ENCODE data around the gene MUC4. TPM values are rescaled to one million over a fixed set of nuclear protein-coding genes. Genes with fewer than 3 reads are reported as not detected.
A peak's percentile ranks its signal among the peaks of the same experiment; 100 is the strongest.

Gene MUC4
- total and polyA plus RNA-seq, 9 of the 15 experiments (the other 6 are each of a cell fraction or from before 2014, with no cell fraction given) = under 0.01 to 0.21 (median 0.10) TPM; not detected in 4

DNA sequence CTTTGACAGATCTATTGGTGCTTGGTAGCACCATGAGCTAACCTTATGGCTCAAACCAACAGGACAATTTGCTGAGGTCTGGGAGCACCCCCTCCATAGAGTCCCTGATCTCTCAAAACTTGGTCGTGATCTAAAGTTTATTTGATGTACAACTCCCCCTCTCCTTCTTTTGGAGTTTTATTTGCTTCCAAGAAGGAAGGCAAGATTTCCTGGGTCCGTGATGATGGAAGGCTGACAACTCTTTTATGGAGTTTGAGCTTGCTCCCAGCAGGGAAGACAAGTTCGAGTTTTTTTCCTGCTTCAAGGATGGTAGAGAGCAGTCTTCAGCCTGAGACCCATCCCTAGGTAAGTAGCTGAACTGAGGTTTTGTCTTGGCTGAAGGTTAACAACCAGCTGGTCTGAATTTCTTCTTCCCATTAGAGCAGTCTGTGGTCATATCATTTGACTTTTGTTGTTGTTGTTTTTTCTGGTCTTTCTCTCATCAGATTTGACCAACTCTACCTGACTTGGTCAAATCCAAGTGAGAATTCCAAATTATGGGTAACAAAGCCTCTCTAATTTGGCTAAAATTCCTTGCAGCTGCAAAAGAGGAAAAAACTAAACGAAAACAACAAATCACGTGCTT lies 93.8 kb downstream of the MUC4 start (continued):
- no peak for TF ChIP-seq RNF219 (CRISPR knock-in tag; IDR thresholded peaks at IDR 0.05)
- TF ChIP-seq, protein P1, sequence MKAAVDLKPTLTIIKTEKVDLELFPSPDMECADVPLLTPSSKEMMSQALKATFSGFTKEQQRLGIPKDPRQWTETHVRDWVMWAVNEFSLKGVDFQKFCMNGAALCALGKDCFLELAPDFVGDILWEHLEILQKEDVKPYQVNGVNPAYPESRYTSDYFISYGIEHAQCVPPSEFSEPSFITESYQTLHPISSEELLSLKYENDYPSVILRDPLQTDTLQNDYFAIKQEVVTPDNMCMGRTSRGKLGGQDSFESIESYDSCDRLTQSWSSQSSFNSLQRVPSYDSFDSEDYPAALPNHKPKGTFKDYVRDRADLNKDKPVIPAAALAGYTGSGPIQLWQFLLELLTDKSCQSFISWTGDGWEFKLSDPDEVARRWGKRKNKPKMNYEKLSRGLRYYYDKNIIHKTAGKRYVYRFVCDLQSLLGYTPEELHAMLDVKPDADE (conservative IDR thresholded peaks at IDR 0.05; ENCODE audit: control insufficient read depth, low read depth, low read length) = no peak
- TF ChIP-seq CBX8 (IDR thresholded peaks at IDR 0.05; ENCODE audit: borderline replicate concordance, extremely low read depth, low read depth, low read length, poor library complexity, severe bottlenecking) = peak; percentile 99
- TF ChIP-seq ESRRA (IDR thresholded peaks at IDR 0.05; ENCODE audit: borderline replicate concordance, low read depth) = no peak
- no peak for TF ChIP-seq YY1 (IDR thresholded peaks at IDR 0.05; ENCODE audit: borderline replicate concordance in 1 of 3, control insufficient read depth in 1 of 3, extremely low read depth in 1 of 3, insufficient read depth in 3 of 3, insufficient read length in 1 of 3, insufficient replicate concordance in 2 of 3, low read depth in 1 of 3, low read length in 2 of 3)
- no peak for TF ChIP-seq ETV6 (IDR thresholded peaks at IDR 0.05; ENCODE audit: borderline replicate concordance in 1 of 2, low read depth in 2 of 2, low read length in 1 of 2)
- no peak for TF ChIP-seq ETV6 (CRISPR knock-in tag; IDR thresholded peaks at IDR 0.05; ENCODE audit: borderline replicate concordance)
- TF ChIP-seq FOXP1 (CRISPR knock-in tag; IDR thresholded peaks at IDR 0.05) = 0 out of 2 replicates have a peak, but pooled peaks have one; percentile 50
- no peak for TF ChIP-seq POLR2AphosphoS5 (IDR thresholded peaks at IDR 0.05; ENCODE audit: control insufficient read depth, insufficient read depth, low read depth, low read length)
- TF ChIP-seq, protein P2, sequence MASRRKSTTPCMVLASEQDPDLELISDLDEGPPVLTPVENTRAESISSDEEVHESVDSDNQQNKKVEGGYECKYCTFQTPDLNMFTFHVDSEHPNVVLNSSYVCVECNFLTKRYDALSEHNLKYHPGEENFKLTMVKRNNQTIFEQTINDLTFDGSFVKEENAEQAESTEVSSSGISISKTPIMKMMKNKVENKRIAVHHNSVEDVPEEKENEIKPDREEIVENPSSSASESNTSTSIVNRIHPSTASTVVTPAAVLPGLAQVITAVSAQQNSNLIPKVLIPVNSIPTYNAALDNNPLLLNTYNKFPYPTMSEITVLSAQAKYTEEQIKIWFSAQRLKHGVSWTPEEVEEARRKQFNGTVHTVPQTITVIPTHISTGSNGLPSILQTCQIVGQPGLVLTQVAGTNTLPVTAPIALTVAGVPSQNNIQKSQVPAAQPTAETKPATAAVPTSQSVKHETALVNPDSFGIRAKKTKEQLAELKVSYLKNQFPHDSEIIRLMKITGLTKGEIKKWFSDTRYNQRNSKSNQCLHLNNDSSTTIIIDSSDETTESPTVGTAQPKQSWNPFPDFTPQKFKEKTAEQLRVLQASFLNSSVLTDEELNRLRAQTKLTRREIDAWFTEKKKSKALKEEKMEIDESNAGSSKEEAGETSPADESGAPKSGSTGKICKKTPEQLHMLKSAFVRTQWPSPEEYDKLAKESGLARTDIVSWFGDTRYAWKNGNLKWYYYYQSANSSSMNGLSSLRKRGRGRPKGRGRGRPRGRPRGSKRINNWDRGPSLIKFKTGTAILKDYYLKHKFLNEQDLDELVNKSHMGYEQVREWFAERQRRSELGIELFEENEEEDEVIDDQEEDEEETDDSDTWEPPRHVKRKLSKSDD (conservative IDR thresholded peaks at IDR 0.05; ENCODE audit: low read length) = no peak
- no peak for TF ChIP-seq MCM3 (IDR thresholded peaks at IDR 0.05)
- TF ChIP-seq SPI1 (IDR thresholded peaks at IDR 0.05; ENCODE audit: borderline replicate concordance, low read depth, low read length) = no peak
- no peak for TF ChIP-seq FOXM1 (IDR thresholded peaks at IDR 0.05; ENCODE audit: low read depth)
- no peak for TF ChIP-seq FOXM1 (CRISPR knock-in tag; IDR thresholded peaks at IDR 0.05; ENCODE audit: low read depth)
- TF ChIP-seq SUPT5H (IDR thresholded peaks at IDR 0.05) = no peak
- no peak for TF ChIP-seq PREB (CRISPR knock-in tag; IDR thresholded peaks at IDR 0.05)
- TF ChIP-seq HIVEP1 (CRISPR knock-in tag; IDR thresholded peaks at IDR 0.05) = no peak
- TF ChIP-seq ATF1 (CRISPR knock-in tag; IDR thresholded peaks at IDR 0.05) = no peak
- no peak for TF ChIP-seq ATF1 (tag; IDR thresholded peaks at IDR 0.05)
- no peak for TF ChIP-seq ZNF224 (CRISPR knock-in tag; IDR thresholded peaks at IDR 0.05)

All from K562 (cell line).